Thyroid gland (tissue), 4 donors: Measurements from ENCODE around the gene FAM193A. TPM values are rescaled to one million over a fixed set of nuclear protein-coding genes. Genes with fewer than 3 reads are reported as not detected.
A peak's percentile ranks its signal among the peaks of the same experiment; 100 is the strongest.

Experiments
- DNase-seq, 2 donors: peaks; one replicate each; pipeline ENCODE4 v3.0.0-alpha.2; 2019
- H3K27ac ChIP-seq, 3 donors: fragments of 200-600 bp; sonication (generic); 1 replicate in 2 of 3; 2 replicates in 1 of 3; pipeline ENCODE4 v1.5.1; 2016 to 2019; ENCODE audit warnings: mild to moderate bottlenecking in 1 of 3, moderate library complexity in 1 of 3
- H3K27me3 ChIP-seq: fragments of 200-600 bp; sonication (generic); one replicate; pipeline ENCODE4 v1.5.1; 2019
- H3K36me3 ChIP-seq, 2 donors: fragments of 200-600 bp; sonication (generic); one replicate each; pipeline ENCODE4 v1.5.1; 2016 to 2019
- H3K4me1 ChIP-seq, 2 donors: fragments of 200-600 bp; sonication (generic); one replicate each; pipeline ENCODE4 v1.5.1; 2017 to 2019
- H3K4me3 ChIP-seq, 3 donors: fragments of 200-600 bp; sonication (generic); replicated peaks in 1 of 3; 1 replicate in 2 of 3; 2 replicates in 1 of 3; pipeline ENCODE4 v1.5.1; 2016; ENCODE audit warnings: mild to moderate bottlenecking in 1 of 3
- H3K9me3 ChIP-seq: fragments of 200-600 bp; sonication (generic); one replicate; pipeline ENCODE4 v1.5.1; 2017
- CTCF ChIP-seq, 6 experiments: fragments of 200-600 bp in 3 of 6; fragments of 450-650 bp in 3 of 6; sonication (generic) in 3 of 6; IDR thresholded peaks; one replicate each; pipeline ENCODE4 v1.5.1; 2016 to 2019; ENCODE audit warnings: antibody characterized with exemption in 6 of 6, mild to moderate bottlenecking in 2 of 6, inconsistent platforms in 1 of 6, moderate library complexity in 1 of 6
- POLR2A ChIP-seq, 2 donors: fragments of 450-650 bp; IDR thresholded peaks; one replicate each; pipeline ENCODE4 v1.6.1; 2017; ENCODE audit warnings: antibody characterized with exemption in 2 of 2, mild to moderate bottlenecking in 2 of 2, moderate library complexity in 1 of 2
- WGBS, 2 donors: methylation state at CpG; one replicate each; pipeline ENCODE4 v1.1.5; 2017; 5-methylcytosine and 5-hydroxymethylcytosine counted together
- intact Hi-C: fragments of 100-400 bp; cut with DNase I; formaldehyde crosslinking; loops from one replicate; pipeline ENCODE4 v1.15.1; 2023
- total RNA-seq, 4 donors: library from RNA; depleted of rRNA; stranded (reverse); fragments of >200 nt; gene quantifications; one replicate each; pipeline ENCODE4 v1.2.3, GENCODE V29; 2016

Gene FAM193A
- total RNA-seq, 4 donors from 2014 or later: 22.4 to 36.7 (median 30.3) TPM

DNA sequence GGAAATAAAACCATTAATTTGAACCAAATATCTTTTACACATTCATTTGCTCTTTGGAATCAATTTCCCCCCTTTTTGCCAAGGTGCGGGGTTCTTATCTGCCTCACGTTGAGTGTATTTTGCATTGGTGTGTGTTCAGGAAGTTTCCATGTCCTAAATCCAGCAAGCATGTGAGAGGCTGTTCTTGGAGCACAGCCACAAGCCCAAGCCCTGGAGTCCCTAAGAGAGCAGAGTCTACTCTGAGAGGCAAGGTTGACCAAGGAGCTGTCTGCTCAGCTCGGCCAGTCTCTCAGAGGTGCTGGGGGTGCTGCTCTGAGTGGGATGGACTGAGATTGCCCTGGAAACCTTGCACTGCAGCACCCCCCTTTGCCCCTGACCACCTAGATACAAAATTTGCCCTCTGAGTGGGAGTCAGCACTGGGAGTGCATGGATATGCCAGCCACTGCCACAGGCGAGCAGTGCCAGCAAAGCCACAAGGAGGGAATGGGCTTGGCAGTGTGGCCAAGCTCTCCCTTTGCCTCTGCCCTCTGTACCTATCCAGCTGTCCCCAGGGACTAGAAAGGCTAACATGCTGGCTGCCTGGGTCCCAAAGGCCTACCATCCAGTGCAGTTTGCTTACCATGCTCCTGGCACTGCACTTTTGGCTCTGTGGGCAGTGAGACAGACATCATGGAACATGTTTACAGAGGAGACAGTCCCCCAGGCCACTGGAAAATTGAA lies 20.5 kb upstream of the FAM193A start:
- peak; percentile 75 to 77 for DNase-seq
- TF ChIP-seq CTCF (IDR thresholded peaks at IDR 0.05) (no peak), POLR2A (IDR thresholded peaks at IDR 0.05) (no peak)
- no peak overlapping the region for H3K4me3 ChIP-seq
- WGBS, 2 donors: 49 to 63% methylated on average over 3 to 4 of the region's 4 CpGs
- H3K36me3 ChIP-seq: peaks cover 25 to 28% of the 10 kb centered on the region in 2 donors
- intact Hi-C loops: no loop called here
- H3K27ac ChIP-seq: peak overlapping the region; percentile 15 to 54 (median 33)
- H3K27me3 ChIP-seq: no peaks in the 10 kb centered on the region
- H3K9me3 ChIP-seq: no peaks in the 10 kb centered on the region
- peaks cover 6 to 9% of the 10 kb centered on the region in 2 donors for H3K4me1 ChIP-seq

DNA sequence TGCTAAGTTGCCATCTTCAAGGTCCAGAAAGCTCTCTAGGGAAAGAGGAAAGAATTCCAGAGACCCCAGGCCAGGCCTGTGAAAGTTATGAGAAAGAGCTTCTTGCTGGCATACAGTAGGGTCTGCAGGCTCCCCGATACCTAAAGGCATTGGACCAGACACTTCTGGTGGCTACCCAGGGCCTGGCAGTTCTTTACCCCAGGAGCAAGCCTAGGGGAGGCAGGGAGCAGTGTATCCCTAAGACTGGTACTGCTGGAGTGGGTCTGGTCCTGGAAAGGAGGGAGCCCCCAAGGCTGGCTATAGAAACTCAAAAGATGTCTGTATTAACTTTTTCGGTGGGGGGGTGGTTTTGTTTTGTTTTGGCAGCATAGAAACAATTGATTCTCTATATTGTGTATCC lies 19.8 kb upstream of the FAM193A start:
- H3K36me3 ChIP-seq: peaks cover 25 to 28% of the 10 kb centered on the region in 2 donors
- H3K9me3 ChIP-seq: no peaks in the 10 kb centered on the region
- H3K27me3 ChIP-seq: no peaks in the 10 kb centered on the region
- whole genome bisulfite sequencing, 2 donors: 93 to 94% methylated on average over 2 of the region's 2 CpGs
- TF ChIP-seq POLR2A (IDR thresholded peaks at IDR 0.05) (no peak), CTCF (IDR thresholded peaks at IDR 0.05) (no peak)
- H3K4me3 ChIP-seq: no peak overlapping the region
- H3K4me1 ChIP-seq: peaks cover 6 to 8% of the 10 kb centered on the region in 2 donors
- DNase-seq: no peak
- intact Hi-C loops: no loop called here
- peak overlapping the region in 2 of 3 donors; percentile 15 to 54 for H3K27ac ChIP-seq

- Histone ChIP-seq H3K9me3 (no peaks in the 10 kb centered on the region), H3K4me1 (no peaks in the 10 kb centered on the region), H3K27ac (no peak overlapping the region), H3K4me3 (no peak overlapping the region), H3K27me3 (no peaks in the 10 kb centered on the region), H3K36me3 (no peaks in the 10 kb centered on the region)
- intact Hi-C loops: no loop called here
- WGBS, 2 donors: 93 to 95% methylated on average over 9 of the region's 9 CpGs
- no peak for DNase-seq
- TF ChIP-seq POLR2A (IDR thresholded peaks at IDR 0.05) (no peak), CTCF (IDR thresholded peaks at IDR 0.05) (no peak)
Observed at GRCh38 chr4:2526559-2526958, 9.9 kb upstream of the FAM193A start.

- H3K9me3 ChIP-seq: no peaks in the 10 kb centered on the region
- no peaks in the 10 kb centered on the region for H3K36me3 ChIP-seq
- DNase-seq: no peak
- intact Hi-C loops: loop anchor here (5.0 kb wide), 1 partner anchor 118 kb away; the partner anchor contains the start of genes CFAP99 and ZFYVE28
- H3K4me3 ChIP-seq: no peak overlapping the region
- H3K27me3 ChIP-seq: no peaks in the 10 kb centered on the region
- no peak for TF ChIP-seq POLR2A (IDR thresholded peaks at IDR 0.05)
- no peak for TF ChIP-seq CTCF (IDR thresholded peaks at IDR 0.05)
- WGBS, 2 donors: 60 to 75% methylated on average over 1 to 5 of the region's 5 CpGs
- peak overlapping the region in 1 of 3 donors; percentile 85 for H3K27ac ChIP-seq
- peaks cover 18 to 22% of the 10 kb centered on the region in 2 donors for H3K4me1 ChIP-seq
Observed at GRCh38 chr4:2534904-2535375, 1.5 kb upstream of the FAM193A start.
